ENCODE results near the gene UBE2Q2.
"Not testable (repeated sequence)": the region's sequence is repeated elsewhere in the genome, so short reads cannot be mapped to it uniquely, and the experiment has no call there.

The UBE2Q2 gene

DNA sequence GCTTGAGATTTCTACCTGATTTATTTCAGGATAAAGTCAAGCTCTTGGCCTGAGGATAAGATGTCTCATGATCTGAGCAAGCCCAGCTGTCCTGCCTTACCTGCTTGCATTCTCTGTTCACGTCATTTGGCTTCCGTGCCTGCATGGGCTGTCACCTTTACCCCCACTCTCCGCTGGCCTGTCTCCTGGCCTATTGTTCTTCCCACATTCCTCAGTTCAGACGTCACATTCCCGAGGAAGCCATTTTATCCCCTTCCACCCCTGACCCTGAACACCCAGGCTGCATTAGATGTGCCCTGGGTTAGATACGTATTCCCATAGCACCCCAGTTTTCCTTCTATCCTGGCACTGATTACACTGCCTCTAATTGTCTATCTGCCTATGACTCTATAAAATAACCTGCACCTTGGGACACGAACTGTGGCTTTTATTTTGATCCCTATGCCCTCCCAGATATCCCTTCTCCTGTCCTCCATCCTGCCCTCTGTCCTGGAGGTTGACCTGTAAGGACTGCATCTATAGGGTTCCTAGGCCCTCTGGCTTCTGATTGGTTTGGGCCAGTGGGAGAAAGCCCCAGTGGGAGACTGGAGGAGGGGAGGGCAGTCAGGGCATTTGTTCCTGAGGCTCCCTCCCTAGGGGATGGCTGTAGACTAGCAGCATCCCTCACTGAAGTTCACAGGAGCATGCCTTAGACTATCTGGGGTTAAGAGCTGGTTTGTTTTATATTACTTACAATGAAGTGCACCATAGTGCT, 19.2 kb upstream of the UBE2Q2 start:
- DNase-seq (ENCODE audit: low read depth) = no peak

DNA sequence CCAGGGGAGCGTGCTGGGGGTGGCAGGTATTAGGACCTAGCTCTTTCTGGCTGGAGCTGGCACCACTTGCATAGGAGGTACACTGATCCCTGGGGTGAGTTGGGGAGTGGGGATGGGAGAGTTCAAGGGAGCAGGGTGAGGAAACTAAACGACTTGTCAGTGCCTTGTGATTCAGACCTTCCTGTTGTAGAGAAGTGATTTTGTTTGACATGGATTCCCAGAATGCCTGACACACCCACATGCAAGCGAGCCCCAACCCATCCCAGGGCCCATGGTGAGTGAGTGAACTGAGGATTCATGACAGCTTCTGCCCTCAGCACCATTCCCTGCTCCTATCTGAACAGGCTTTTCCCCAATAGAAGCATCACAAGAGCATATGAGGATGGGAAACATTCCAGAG, 15.6 kb upstream of the UBE2Q2 start:
- DNase-seq (ENCODE audit: low read depth) = no peak

DNA sequence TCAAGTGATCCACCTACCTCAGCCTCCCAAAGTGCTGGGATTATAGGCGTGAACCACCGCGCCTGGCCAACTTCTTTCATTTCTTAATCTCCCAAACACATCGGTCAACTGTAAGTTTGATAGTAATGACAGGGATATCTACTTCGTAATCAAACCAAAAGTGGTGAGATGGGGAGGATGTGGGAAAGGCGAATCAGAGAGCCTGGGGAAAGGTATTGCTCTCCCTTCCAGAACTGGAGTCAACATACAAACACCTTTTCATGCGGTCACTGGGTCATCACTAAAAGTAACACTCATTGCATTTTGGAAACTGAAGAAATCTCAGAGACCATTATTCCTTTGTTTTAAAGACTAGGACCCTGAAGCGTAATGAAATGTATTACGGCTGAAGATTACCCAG, 14.8 kb upstream of the UBE2Q2 start:
- DNase-seq (ENCODE audit: low read depth) = no peak

DNA sequence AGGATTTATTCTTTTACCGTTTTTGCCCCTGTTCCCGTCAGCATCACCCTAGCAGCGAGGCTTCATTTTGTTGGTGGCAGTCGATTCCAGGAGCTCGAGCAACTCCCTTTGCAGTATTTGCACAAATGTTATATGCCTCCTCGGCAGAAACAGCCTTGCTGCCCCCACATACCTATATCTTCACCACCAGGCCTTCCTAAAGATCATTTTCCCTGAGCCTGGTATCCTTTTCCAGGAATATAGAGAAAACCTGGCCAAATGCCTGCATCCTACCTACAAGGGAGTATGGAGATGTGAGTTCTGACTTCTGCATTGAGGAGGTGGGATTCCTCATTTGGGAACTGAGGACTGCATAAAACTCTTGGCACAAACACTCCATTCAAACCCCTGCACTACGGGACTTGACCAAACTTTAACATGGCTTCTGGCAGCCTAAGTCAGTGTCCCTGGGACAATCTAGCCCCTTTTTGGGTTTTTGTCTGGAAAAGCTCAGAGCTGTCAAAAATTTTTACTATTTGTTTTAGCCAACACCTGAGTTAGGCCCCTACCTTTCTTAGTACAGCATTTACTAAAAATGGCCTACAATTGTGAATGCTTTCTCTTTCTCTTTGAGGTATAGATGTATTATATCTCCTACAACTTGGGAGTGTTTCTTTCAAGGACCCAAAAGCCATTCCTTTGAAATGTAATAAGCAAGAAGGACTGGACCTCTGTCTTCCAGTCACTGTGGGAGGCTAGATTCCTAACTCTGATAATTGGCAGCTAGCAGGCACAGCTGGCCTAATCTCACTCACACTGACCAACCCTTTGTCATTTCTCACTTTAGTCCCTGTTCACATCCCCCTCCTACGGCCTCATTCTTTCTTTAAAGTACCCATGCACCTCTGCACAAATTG, 12.1 kb upstream of the UBE2Q2 start:
- DNase-seq (ENCODE audit: low read depth) = no peak

DNA sequence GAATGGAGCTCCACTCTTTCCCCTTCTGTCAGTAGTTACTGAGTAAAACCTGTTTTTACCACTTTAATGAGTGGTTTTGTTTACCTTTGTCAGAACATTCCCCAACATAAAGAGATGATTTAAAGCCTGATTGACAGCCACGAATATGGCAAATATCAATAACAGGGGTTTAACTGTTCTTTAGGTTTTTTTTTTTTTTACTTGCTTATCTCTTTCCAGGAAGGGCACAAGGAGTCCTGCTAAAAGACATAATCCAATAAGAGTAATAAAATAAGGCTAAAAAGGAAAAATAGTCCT, 11.5 kb upstream of the UBE2Q2 start:
- DNase-seq (ENCODE audit: low read depth) = no peak

DNA sequence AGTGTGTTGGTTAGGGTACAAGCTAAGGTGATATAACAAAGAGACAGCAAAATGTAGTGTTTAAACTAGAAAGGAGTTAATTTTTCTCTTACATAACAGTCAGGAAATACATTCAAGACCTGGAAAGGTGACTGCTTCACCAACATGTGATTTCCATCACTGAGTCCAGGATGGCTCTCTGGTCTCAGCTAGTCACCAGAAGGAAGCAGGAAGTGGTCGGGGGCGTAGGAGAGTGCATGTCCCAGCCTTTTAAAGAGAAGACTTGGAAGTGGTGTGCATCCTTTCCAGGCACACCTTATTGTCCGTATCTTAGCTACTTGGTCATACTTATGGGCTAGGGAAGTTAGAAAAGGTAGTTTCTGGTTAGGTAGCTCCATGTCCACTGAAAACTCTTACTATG, 11.1 kb upstream of the UBE2Q2 start:
- DNase-seq (ENCODE audit: low read depth) = no peak

DNA sequence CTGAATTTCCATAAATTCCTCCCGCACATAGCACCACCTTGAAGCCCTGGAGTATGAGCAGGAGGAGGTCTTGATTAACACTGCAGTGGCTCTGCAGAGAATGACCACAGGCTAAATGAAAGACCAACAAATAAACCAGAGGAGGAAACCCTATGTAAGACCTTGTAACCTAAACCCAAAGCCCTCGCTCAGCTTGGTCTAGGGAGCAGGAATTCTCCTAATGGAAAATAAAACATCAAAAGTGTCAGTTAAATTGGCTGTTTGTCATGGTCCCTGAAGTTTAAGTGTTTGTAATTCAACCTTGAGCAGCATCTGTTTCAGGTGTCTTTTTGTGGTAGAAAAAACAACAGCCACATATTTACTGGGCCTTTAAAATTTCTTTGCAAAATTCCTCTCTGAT, 9.2 kb upstream of the UBE2Q2 start:
- DNase-seq (ENCODE audit: low read depth) = no peak

DNA sequence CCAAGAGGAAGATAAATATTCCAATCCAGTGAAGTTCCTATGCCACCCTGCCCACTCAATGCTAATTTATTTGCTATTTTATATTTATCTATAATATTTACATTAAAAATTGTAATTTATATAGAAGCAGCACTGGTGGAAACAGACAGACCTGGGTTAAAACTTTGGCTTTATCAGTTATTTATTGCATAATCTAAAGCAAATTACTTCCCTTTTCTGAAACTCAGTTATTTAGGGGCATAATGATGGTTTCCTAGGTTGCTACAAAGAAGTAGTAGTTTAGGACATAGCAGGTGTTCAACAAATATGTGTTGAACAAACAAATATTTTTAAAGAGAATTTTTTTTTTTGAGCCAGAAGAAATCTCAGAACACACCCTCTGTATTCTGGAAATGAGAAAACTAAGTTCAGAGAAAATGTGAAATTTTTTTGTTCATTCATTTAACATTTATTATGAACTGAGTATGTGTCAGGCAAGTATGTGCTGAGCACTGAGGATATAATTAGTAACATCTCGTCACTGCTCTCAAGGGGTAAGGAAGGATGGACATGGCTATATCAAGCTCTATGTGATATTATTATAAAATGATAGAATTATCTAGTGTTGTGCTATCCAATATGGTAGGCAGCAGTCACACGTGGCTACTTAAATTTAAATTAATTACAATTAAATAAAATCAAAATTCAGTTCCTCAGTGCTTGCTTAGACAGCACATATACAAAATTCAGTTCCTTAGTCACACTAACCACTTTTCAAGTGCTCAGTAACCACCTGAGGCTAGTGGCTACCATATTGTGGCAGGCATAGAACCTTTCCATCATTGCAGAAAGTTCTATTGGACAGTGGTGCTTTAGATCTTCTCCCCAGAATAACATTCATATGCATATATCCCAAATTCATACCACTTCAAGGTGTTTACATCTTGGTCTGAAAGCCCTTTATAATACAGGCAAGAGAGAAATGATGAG, 7.0 kb upstream of the UBE2Q2 start:
- no peak for DNase-seq (ENCODE audit: low read depth)

DNA sequence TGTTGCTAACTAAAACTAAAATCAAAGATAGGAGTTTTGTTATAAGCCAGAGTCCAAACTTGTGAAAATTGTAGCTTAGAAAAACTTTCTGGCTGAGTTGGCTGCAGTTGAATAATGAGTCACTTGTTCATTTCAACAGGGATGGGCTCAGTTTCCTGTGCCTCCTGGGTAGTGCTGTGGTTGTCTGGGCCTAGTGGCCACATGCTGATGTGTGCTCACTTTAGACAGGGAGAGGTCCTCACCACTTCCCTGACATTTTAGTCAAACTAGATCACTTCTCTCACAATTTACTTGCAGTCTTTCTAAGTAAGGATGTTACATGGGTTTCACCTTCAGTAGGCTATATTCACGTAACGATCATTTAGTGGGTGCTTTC, 6.3 kb upstream of the UBE2Q2 start:
- no peak for DNase-seq (ENCODE audit: low read depth)

DNA sequence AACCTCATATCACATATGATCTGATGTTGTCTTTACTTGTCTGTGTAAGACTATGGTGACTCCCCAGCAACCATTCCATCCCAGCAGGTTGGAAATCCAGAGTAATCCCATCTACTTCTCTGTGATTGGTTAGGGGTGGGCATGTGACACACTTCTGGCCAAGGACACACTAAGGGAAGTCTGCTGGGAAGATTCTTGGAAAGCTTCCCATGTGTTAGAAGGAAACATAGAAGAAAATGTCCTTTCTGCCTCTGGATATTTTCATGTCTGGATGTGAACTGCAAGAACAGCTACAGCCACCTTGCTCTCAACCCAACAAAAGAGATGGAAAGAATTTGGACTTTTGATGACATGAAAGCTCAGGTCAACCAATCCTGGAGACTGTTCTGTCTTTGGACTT, 2.6 kb upstream of the UBE2Q2 start:
- DNase-seq (ENCODE audit: low read depth) = no peak

DNA sequence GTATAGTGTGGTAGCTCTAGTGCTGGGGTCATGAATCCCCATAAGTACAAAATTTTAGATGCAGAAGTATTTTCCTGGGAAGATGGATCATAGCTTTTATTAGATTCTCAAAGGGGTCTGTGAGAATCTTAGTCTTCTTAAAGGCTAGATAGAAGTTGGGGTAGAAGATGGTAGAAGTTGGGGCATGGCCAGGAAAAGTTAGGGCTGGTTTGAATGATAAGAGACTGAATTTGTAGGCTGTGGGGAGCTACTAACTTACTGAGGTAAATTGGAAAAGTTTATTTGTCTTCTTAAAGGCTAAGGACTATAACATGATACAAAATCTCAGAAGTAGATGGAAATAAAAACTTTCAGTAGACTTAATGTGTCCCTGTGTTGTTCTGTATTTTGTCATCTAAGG, 1.6 kb upstream of the UBE2Q2 start:
- no peak for DNase-seq (ENCODE audit: low read depth)

DNA sequence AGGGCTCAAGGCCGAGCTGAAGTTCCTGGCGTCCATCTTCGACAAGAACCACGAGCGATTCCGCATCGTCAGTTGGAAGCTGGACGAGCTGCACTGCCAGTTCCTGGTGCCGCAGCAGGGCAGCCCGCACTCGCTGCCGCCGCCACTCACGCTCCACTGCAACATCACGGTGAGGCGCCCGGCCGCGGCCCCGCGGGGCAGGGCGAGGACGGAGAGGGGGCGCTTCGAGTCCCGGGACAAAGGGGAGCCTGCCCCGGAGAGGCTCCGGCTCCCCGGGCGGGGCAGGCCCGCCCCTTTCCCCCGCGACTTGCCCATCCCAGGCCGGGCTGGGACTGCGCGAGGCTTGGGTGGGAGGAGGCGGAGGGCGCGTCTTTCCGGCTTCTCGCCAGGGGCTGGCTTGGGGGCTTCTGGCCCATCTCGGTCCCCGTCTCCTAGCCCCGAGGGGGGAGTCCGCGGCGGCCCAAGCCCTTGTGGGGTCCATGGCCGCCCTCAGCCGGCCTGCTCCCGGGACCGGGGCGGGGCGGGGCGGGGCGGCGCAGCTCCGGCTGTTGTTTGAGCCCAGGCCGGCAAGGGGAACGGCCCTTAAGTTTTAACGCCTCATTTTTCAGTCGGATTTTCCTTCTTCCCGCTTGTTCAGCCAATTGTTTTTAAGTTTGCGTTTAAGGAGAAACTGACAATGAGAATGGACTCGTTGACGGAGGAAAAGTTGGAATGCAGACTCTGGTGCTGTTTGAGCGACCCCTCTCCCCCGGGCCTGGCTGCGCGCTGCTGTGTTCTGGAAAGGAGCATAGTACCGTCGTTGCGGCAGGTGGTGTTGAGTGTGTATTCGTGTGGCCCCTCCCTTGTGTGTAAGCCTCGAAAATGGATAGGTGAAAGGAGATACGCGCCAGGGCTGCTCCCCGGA, 683 bp downstream of the UBE2Q2 start:
- peak; percentile 19 for DNase-seq (ENCODE audit: low read depth)

DNA sequence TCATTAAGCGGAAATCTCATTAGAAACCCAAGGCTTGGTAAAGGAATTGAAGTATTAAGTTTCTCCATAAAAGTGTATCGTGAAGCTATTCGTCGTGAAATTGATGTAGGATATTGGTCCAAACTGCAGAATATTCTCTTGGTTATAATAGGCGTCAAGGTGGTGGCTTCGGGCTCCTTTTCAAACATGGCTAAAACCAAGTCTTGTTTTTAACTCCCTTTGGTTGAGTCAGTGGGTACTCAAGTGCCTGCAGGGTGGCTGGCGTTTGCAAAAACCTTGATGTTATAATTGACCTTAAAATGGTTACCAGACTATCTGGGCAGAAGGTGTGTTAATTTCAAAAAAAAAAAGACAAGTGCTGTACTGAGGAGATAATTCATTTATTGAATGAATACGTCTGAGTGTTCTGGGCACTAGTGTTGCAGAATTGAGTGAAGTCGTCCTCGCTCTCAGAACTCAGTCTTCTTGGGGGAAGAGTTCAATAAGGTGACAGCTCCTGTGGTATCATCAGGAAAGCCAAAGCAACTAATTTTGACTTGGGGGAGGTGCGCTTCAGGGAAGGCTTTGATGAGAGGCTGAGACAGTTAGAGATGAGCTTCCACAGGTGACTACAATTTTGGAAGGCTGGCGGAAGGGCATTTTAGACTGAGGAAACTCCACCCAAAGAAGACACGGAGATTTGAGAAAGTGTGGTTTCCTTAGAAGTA, 1.5 kb downstream of the UBE2Q2 start:
- DNase-seq (ENCODE audit: low read depth) = no peak

DNA sequence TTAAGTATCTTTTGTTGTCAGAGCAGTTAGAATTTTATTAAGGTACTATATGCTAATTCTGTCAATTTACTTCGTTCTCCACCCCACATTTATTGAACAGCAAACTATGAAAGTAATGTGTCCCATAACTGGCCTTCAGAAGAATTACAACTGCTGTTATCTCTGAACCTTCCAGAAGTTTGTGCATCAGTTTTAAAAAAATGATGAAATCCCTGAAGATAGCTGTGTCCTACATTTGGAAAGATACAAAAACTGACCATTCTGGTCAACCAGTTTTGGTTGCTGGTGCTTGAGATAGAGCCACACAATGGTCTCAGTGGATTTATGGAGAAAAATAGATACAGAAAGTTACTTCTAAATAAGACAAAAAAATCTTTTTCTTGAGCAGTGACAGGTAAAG, 5.9 kb downstream of the UBE2Q2 start:
- no peak for DNase-seq (ENCODE audit: low read depth)

DNA sequence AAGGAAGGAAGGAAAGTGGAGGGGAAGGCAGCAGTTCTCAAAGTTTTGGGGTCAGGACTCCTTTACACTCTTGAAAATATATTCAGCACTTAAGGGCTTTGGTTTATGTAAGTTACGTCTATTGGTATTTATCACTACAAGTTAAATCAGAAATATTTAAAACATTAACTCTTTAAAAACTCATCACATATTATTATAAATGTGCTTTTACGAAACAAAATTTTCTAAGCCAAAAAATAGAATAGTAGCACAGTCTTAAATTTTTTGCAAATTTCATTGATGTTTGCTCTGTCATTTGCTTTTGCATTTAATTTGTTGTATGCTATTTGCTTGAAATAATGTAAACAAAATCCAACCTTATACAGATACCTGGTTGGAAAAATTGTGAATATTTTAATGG, 7.5 kb downstream of the UBE2Q2 start:
- no peak for DNase-seq (ENCODE audit: low read depth)

DNA sequence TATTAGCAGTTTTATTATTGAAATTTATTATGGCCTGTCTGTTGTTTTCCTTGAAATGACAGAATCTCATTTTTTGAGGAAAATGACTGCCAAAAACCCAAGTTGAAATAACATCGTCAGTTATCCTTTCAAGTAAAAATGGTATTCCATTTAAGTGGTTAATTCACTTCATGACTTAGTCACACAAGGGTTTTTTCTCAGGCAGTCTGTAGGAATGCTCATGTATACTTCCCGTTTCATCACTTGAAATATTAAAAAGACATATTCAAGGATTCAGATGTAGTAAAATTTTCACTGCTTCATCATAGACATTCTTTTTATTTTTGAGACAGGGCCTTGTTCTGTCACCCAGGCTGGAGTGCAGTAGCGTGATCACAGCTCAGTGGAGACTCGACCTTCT, 8.3 kb downstream of the UBE2Q2 start:
- DNase-seq (ENCODE audit: low read depth) = not testable (repeated sequence)

DNA sequence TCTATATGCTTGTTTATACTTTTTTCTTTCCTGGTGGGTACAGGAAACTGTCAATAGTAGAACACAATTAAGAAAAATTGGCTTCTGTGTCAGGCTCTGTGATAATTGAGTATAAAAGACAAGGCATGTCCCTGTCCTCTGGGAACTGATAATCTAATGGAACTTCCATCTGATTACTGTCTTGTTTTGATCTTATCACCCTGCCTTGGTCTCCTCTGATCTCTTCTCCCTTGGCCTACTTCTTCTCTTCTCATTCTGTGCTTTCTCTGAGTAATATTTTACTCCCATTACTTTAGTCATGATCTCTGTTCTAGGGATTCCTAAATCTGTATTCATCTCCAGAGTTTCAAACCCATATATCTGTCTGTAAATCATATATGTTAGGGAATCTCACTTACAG, 14.6 kb downstream of the UBE2Q2 start:
- DNase-seq (ENCODE audit: low read depth) = no peak

DNA sequence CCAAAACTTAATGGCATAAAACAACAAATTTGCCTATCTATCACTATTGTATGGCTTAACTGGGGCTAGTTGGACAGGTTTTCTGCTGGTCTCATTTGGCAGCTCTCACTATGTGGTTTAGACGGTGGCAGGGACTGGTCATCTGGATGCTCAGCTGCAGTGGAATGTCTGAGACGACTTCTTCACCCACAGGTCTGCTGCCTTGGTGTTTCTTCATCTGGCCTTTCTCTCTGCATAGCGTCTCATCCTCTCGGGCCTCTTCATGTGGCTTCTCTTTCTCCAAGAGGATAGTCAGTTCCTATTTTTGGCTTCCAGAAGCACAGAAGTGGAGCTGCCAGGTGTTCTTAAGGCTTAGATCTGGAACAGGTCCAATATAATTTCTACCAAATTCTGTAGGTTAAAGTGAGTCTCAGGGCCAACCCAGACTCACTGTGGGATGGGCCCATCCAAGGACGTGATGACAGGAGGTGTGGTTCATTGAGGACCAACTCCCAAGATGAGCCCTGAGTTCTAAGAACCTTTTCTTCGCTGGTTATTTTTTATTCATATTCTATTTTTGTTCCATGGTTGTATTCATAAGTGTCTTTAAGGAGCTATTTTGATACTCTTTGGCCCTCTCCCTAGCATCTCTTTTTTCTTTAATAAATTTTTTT, 18.6 kb downstream of the UBE2Q2 start:
- DNase-seq (ENCODE audit: low read depth) = no peak

DNA sequence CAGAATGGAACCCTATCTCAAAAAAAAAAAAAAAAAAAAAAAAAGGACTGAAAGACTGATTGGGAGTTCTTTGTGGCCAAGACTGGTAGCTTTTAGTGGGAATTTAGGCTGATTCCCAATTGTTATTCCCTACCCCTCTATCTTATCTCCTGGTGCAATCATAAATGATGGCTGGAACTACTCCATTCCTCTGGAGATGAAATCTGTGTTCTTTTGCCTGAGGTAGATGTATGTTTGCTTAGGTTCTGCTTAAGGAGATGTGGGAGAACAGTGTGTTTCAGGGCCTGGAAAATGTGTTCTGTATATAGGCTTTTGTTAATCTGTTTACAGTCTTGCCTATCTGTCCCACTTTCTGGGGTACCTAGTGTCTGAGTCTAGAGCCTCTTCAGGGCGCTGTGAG, 19.5 kb downstream of the UBE2Q2 start:
- DNase-seq (ENCODE audit: low read depth) = no peak
